WTC11 (cell line): ENCODE results near the gene DOK1. TPM values are rescaled to one million over a fixed set of nuclear protein-coding genes. Genes with fewer than 3 reads are reported as not detected.
A peak's percentile ranks its signal among the peaks of the same experiment; 100 is the strongest.

Source experiments
- ATAC-seq: fragments of 200-7000 bp; cut with Tn5 transposase; 2 replicates; pipeline ENCODE4 v1.10.0; 2021; ENCODE audit warnings: mild to moderate bottlenecking, moderate library complexity
- CTCF ChIA-PET: fragments of 300-600 bp; sonication (Branson Sonifier 250); formaldehyde crosslinking; loops from one replicate; lab custom pipeline; 2021; ENCODE audit warnings: antibody characterized with exemption; lab: Charles Lee
- POLR2A ChIA-PET: fragments of 350-600 bp; sonication (Branson Sonifier 250); formaldehyde crosslinking; loops from one replicate; lab custom pipeline; 2021; ENCODE audit warnings: antibody characterized with exemption; lab: Charles Lee
- DNase-seq: peaks from one replicate; pipeline ENCODE4 v3.0.0; 2021; ENCODE audit warnings: low spot score
- H3K27ac Mint-ChIP-seq: 2 replicates; pipeline ENCODE4 v1.8.0; 2021; ENCODE audit warnings: mixed read lengths
- H3K27me3 Mint-ChIP-seq: 2 replicates; pipeline ENCODE4 v1.8.0; 2021; ENCODE audit warnings: low read depth, mild to moderate bottlenecking, moderate library complexity, mixed read lengths
- H3K36me3 Mint-ChIP-seq: 2 replicates; pipeline ENCODE4 v1.8.0; 2021; ENCODE audit warnings: mixed read lengths
- H3K4me1 Mint-ChIP-seq: 2 replicates; pipeline ENCODE4 v1.8.0; 2022; ENCODE audit warnings: mixed read lengths
- H3K4me3 Mint-ChIP-seq: 2 replicates; pipeline ENCODE4 v1.8.0; 2021; ENCODE audit warnings: mild to moderate bottlenecking, moderate library complexity, mixed read lengths
- H3K9me3 Mint-ChIP-seq: 2 replicates; pipeline ENCODE4 v1.8.0; 2021; ENCODE audit warnings: mixed read lengths
- ARID4B ChIP-seq: sonication (generic); formaldehyde crosslinking; IDR thresholded peaks from 2 replicates; pipeline ENCODE4 v1.8.0; 2023; ENCODE audit warnings: missing genetic modification reagents, mild to moderate bottlenecking, borderline replicate concordance
- CREM ChIP-seq: sonication (generic); formaldehyde crosslinking; IDR thresholded peaks from 2 replicates; pipeline ENCODE4 v1.8.1; 2022; ENCODE audit warnings: mild to moderate bottlenecking, missing genetic modification reagents, moderate library complexity
- E2F1 ChIP-seq: sonication (generic); formaldehyde crosslinking; IDR thresholded peaks from 2 replicates; pipeline ENCODE4 v1.8.0; 2022; ENCODE audit warnings: mild to moderate bottlenecking, missing genetic modification reagents
- ETV6 ChIP-seq: sonication (generic); formaldehyde crosslinking; IDR thresholded peaks from 2 replicates; pipeline ENCODE4 v1.8.1; 2022; ENCODE audit warnings: mild to moderate bottlenecking, missing genetic modification reagents
- FOXP1 ChIP-seq: sonication (generic); formaldehyde crosslinking; IDR thresholded peaks from 2 replicates; pipeline ENCODE4 v1.8.0; 2022; ENCODE audit warnings: missing genetic modification reagents, mild to moderate bottlenecking, moderate library complexity, borderline replicate concordance
- GABPB1 ChIP-seq: sonication (generic); formaldehyde crosslinking; IDR thresholded peaks from 2 replicates; pipeline ENCODE4 v1.8.1; 2023; ENCODE audit warnings: mild to moderate bottlenecking, missing genetic modification reagents
- IRF2 ChIP-seq: sonication (generic); formaldehyde crosslinking; IDR thresholded peaks from 2 replicates; pipeline ENCODE4 v1.8.0; 2022; ENCODE audit warnings: low read depth, missing genetic modification reagents, borderline replicate concordance
- JUN ChIP-seq: sonication (generic); formaldehyde crosslinking; IDR thresholded peaks from 2 replicates; pipeline ENCODE4 v1.8.0; 2023; ENCODE audit warnings: mild to moderate bottlenecking, missing genetic modification reagents
- MLX ChIP-seq: sonication (generic); formaldehyde crosslinking; IDR thresholded peaks from 2 replicates; pipeline ENCODE4 v1.8.1; 2023; ENCODE audit warnings: mild to moderate bottlenecking, missing genetic modification reagents, moderate library complexity
- NR3C1 ChIP-seq: sonication (generic); formaldehyde crosslinking; conservative IDR thresholded peaks from 2 replicates; pipeline ENCODE4 v1.8.1; 2023; ENCODE audit warnings: low read depth, mild to moderate bottlenecking, missing genetic modification reagents
- SP1 ChIP-seq: sonication (generic); formaldehyde crosslinking; conservative IDR thresholded peaks from 2 replicates; pipeline ENCODE4 v1.8.1; 2022; ENCODE audit warnings: missing genetic modification reagents
- STAT6 ChIP-seq: sonication (generic); formaldehyde crosslinking; conservative IDR thresholded peaks from 2 replicates; pipeline ENCODE4 v1.8.1; 2023; ENCODE audit warnings: mild to moderate bottlenecking, low read depth, missing genetic modification reagents, moderate library complexity
- ZNF219 ChIP-seq: sonication (generic); formaldehyde crosslinking; IDR thresholded peaks from 2 replicates; pipeline ENCODE4 v1.8.0; 2023; ENCODE audit warnings: missing genetic modification reagents, mild to moderate bottlenecking, borderline replicate concordance
- ZNF317 ChIP-seq: sonication (generic); formaldehyde crosslinking; IDR thresholded peaks from 2 replicates; pipeline ENCODE4 v1.8.1; 2023; ENCODE audit warnings: low read depth, mild to moderate bottlenecking, moderate library complexity, missing genetic modification reagents, borderline replicate concordance
- total RNA-seq: library from RNA; stranded (reverse); gene quantifications from 3 replicates; pipeline ENCODE4 v1.2.3, GENCODE V29; 2021
- TF ChIP-seq, protein P1 (sequence below): fragments of 250-450 bp; sonication (Bioruptor Pico); IDR thresholded peaks from 2 replicates; pipeline ENCODE4 v2.1.2; 2022; ENCODE audit warnings: mild to moderate bottlenecking, moderate library complexity
- TF ChIP-seq, protein P2 (sequence below): sonication (generic); formaldehyde crosslinking; IDR thresholded peaks from 2 replicates; pipeline ENCODE4 v1.8.0; 2023; ENCODE audit warnings: missing genetic modification reagents
- TF ChIP-seq, protein P3 (sequence below): sonication (generic); formaldehyde crosslinking; IDR thresholded peaks from 2 replicates; pipeline ENCODE4 v1.8.1; 2023; ENCODE audit warnings: mild to moderate bottlenecking, missing genetic modification reagents, moderate library complexity

The DOK1 gene
- total RNA-seq, 1 experiment from 2014 or later, result 15.9 TPM

GRCh38 chr2:74587664-74588277, 33.3 kb downstream of the DOK1 start:
- Mint-ChIP-seq H3K4me1 (peaks cover 11% of the 10 kb centered on the region), H3K36me3 (no peaks in the 10 kb centered on the region), H3K4me3 (no peak overlapping the region), H3K27me3 (peaks cover 3% of the 10 kb centered on the region), H3K9me3 (no peaks in the 10 kb centered on the region), H3K27ac (peak overlapping the region; percentile 37)
- DNase-seq (peak; percentile 61), ATAC-seq (peak; percentile 96)
- POLR2A ChIA-PET, result interaction anchor here (1.2 to 1.3 kb wide), 3 partner anchors 33 to 147 kb away, joined by 3 to 4 read pairs (median 3); partner anchors contain the start of gene TLX2
- CTCF ChIA-PET, result interaction anchor here (0.6 to 3.3 kb wide), 21 partner anchors 10 to 209 kb away, joined by 3 to 41 read pairs (median 4); partner anchors contain the start of genes AUP1, CCDC142, HTRA2 and INO80B
- TF ChIP-seq ARID4B (CRISPR knock-in tag) (no peak), E2F1 (no peak), ZNF317 (no peak), GABPB1 (CRISPR knock-in tag) (peak; percentile 31; the same call in 1 of the 2 replicates), ETV6 (CRISPR knock-in tag) (no peak), IRF2 (CRISPR knock-in tag) (no peak)
- TF ChIP-seq, protein P1, sequence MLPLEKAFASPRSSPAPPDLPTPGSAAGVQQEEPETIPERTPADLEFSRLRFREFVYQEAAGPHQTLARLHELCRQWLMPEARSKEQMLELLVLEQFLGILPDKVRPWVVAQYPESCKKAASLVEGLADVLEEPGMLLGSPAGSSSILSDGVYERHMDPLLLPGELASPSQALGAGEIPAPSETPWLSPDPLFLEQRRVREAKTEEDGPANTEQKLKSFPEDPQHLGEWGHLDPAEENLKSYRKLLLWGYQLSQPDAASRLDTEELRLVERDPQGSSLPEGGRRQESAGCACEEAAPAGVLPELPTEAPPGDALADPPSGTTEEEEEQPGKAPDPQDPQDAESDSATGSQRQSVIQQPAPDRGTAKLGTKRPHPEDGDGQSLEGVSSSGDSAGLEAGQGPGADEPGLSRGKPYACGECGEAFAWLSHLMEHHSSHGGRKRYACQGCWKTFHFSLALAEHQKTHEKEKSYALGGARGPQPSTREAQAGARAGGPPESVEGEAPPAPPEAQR (CRISPR knock-in tag), result no peak

- POLR2A ChIA-PET, result interaction anchor here (1.2 kb wide), 1 partner anchor 33 kb away, joined by 3 read pairs; no protein-coding TSS in a partner anchor
- no peak for TF ChIP-seq GABPB1 (CRISPR knock-in tag)
- TF ChIP-seq MLX (CRISPR knock-in tag), result no peak
- no peak for TF ChIP-seq ZNF219
- TF ChIP-seq NR3C1 (CRISPR knock-in tag), result no peak
- no peak for TF ChIP-seq FOXP1 (CRISPR knock-in tag)
- no peak for TF ChIP-seq CREM (CRISPR knock-in tag)
- TF ChIP-seq JUN (CRISPR knock-in tag), result no peak
- no peak for TF ChIP-seq ZNF317
- TF ChIP-seq, protein P2, sequence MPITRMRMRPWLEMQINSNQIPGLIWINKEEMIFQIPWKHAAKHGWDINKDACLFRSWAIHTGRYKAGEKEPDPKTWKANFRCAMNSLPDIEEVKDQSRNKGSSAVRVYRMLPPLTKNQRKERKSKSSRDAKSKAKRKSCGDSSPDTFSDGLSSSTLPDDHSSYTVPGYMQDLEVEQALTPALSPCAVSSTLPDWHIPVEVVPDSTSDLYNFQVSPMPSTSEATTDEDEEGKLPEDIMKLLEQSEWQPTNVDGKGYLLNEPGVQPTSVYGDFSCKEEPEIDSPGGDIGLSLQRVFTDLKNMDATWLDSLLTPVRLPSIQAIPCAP (CRISPR knock-in tag), result no peak
- TF ChIP-seq SP1 (CRISPR knock-in tag), result no peak
- TF ChIP-seq, protein P3, sequence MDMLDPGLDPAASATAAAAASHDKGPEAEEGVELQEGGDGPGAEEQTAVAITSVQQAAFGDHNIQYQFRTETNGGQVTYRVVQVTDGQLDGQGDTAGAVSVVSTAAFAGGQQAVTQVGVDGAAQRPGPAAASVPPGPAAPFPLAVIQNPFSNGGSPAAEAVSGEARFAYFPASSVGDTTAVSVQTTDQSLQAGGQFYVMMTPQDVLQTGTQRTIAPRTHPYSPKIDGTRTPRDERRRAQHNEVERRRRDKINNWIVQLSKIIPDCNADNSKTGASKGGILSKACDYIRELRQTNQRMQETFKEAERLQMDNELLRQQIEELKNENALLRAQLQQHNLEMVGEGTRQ, result no peak
- TF ChIP-seq STAT6, result no peak
These were observed 34.1 kb downstream of the DOK1 start for GRCh38 chr2:74588664-74589063.

More at GRCh38 chr2:74588664-74589063, 34.1 kb downstream of the DOK1 start:
- peaks cover 11% of the 10 kb centered on the region for H3K4me1 Mint-ChIP-seq
- no peak for ATAC-seq
- DNase-seq, result no peak
- peaks cover 6% of the 10 kb centered on the region for H3K27me3 Mint-ChIP-seq
- H3K27ac Mint-ChIP-seq, result no peak overlapping the region
- no peaks in the 10 kb centered on the region for H3K36me3 Mint-ChIP-seq
- CTCF ChIA-PET, result interaction anchor here (1.0 to 3.3 kb wide), 9 partner anchors 15 to 254 kb away, joined by 3 to 41 read pairs (median 5); partner anchors contain the start of genes AUP1, CCDC142, HTRA2 and LBX2
- no peaks in the 10 kb centered on the region for H3K9me3 Mint-ChIP-seq
- no peak overlapping the region for H3K4me3 Mint-ChIP-seq
